ENCODE results near the gene MTX2. TPM values are rescaled to one million over a fixed set of nuclear protein-coding genes. Genes with fewer than 3 reads are reported as not detected.

MTX2 gene
- 10 to 100 TPM; 37.1 to 41.9 TPM for total RNA-seq
- long read RNA-seq, transcript MTX2-202 (11 exons, 1,592 nt), result minor isoform, 6 of 70 reads
- long read RNA-seq, transcript MTX2-201 (10 exons, 1,364 nt), result major isoform, 61 of 70 reads
- long read RNA-seq, partial matches to known transcripts, result 0 of 70 reads
- long read RNA-seq, other reads (novel, unspliced or antisense), result 2 of 70 reads

- DNase-seq (peak; percentile 83), ATAC-seq (peak; percentile 99)
- intact Hi-C loops (cut with DNase I), result no loop called here
Observed at GRCh38 chr2:176269319-176270099, at the start of gene MTX2. Gene MTX2 (plus strand): TSS chr2:176269442. CDS start chr2:176269630, 188 bp downstream.

GRCh38 chr2:176227874-176228273 lies 41.4 kb upstream of the MTX2 start:
- DNase-seq, result no peak
- no peak for ATAC-seq
- intact Hi-C loops (cut with DNase I), result no loop called here

- DNase-seq (no peak), ATAC-seq (no peak)
- intact Hi-C loops (cut with DNase I), result no loop called here
Observed at GRCh38 chr2:176234156-176234555, 35.1 kb upstream of the MTX2 start.

- no peak for ATAC-seq
- intact Hi-C loops (cut with DNase I), result no loop called here
- no peak for DNase-seq
Observed at GRCh38 chr2:176234940-176235339, 34.3 kb upstream of the MTX2 start.

GRCh38 chr2:176237456-176237855 lies 31.8 kb upstream of the MTX2 start:
- intact Hi-C loops (cut with DNase I), result no loop called here

GRCh38 chr2:176239031-176239430 lies 30.2 kb upstream of the MTX2 start:
- ATAC-seq (no peak), DNase-seq (no peak)
- intact Hi-C loops (cut with DNase I), result no loop called here

More at GRCh38 chr2:176237456-176237855, 31.8 kb upstream of the MTX2 start:
- DNase-seq (no peak), ATAC-seq (no peak)

- DNase-seq (no peak), ATAC-seq (no peak)
- intact Hi-C loops (cut with DNase I), result no loop called here
Observed at GRCh38 chr2:176240301-176240700, 28.9 kb upstream of the MTX2 start.

- DNase-seq (no peak), ATAC-seq (no peak)
- intact Hi-C loops (cut with DNase I), result no loop called here
Observed at GRCh38 chr2:176242276-176242675, 27.0 kb upstream of the MTX2 start.

- ATAC-seq (no peak), DNase-seq (no peak)
- intact Hi-C loops (cut with DNase I), result no loop called here
Observed at GRCh38 chr2:176246331-176246730, 22.9 kb upstream of the MTX2 start.

GRCh38 chr2:176247859-176248258 lies 21.4 kb upstream of the MTX2 start:
- no peak for ATAC-seq
- intact Hi-C loops (cut with DNase I), result no loop called here

GRCh38 chr2:176251928-176252327 lies 17.3 kb upstream of the MTX2 start:
- intact Hi-C loops (cut with DNase I), result no loop called here
- DNase-seq (no peak), ATAC-seq (no peak)

More at GRCh38 chr2:176247859-176248258, 21.4 kb upstream of the MTX2 start:
- no peak for DNase-seq

GRCh38 chr2:176260689-176261088 lies 8.6 kb upstream of the MTX2 start:
- intact Hi-C loops (cut with DNase I), result no loop called here
- ATAC-seq (no peak), DNase-seq (no peak)

GRCh38 chr2:176261136-176261535 lies 8.1 kb upstream of the MTX2 start:
- DNase-seq (no peak), ATAC-seq (no peak)
- intact Hi-C loops (cut with DNase I), result no loop called here

- no peak for ATAC-seq
- intact Hi-C loops (cut with DNase I), result no loop called here
- no peak for DNase-seq
Observed at GRCh38 chr2:176268976-176269318, 295 bp upstream of the MTX2 start.

GRCh38 chr2:176270100-176270750 lies 983 bp downstream of the MTX2 start:
- ATAC-seq (no peak), DNase-seq (no peak)
- intact Hi-C loops (cut with DNase I), result no loop called here

- no peak for DNase-seq
- intact Hi-C loops (cut with DNase I), result no loop called here
- no peak for ATAC-seq
Observed at GRCh38 chr2:176272870-176273459, 3.7 kb downstream of the MTX2 start.

- ATAC-seq (no peak), DNase-seq (no peak)
- intact Hi-C loops (cut with DNase I), result no loop called here
Observed at GRCh38 chr2:176278927-176279326, 9.7 kb downstream of the MTX2 start.

GRCh38 chr2:176280156-176280555 lies 10.9 kb downstream of the MTX2 start:
- DNase-seq (no peak), ATAC-seq (no peak)
- intact Hi-C loops (cut with DNase I), result no loop called here

- no peak for DNase-seq
- no peak for ATAC-seq
- intact Hi-C loops (cut with DNase I), result no loop called here
Observed at GRCh38 chr2:176280867-176281658, 11.8 kb downstream of the MTX2 start.

Data from left cardiac atrium (tissue), 4 donors.